Measurements from ENCODE around the gene CBLL2.
"Not testable (repeated sequence)": the region's sequence is repeated elsewhere in the genome, so short reads cannot be mapped to it uniquely, and the experiment has no call there.

CBLL2 gene, protein sequence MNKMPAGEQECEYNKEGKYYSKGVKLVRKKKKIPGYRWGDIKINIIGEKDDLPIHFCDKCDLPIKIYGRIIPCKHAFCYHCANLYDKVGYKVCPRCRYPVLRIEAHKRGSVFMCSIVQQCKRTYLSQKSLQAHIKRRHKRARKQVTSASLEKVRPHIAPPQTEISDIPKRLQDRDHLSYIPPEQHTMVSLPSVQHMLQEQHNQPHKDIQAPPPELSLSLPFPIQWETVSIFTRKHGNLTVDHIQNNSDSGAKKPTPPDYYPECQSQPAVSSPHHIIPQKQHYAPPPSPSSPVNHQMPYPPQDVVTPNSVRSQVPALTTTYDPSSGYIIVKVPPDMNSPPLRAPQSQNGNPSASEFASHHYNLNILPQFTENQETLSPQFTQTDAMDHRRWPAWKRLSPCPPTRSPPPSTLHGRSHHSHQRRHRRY

DNA sequence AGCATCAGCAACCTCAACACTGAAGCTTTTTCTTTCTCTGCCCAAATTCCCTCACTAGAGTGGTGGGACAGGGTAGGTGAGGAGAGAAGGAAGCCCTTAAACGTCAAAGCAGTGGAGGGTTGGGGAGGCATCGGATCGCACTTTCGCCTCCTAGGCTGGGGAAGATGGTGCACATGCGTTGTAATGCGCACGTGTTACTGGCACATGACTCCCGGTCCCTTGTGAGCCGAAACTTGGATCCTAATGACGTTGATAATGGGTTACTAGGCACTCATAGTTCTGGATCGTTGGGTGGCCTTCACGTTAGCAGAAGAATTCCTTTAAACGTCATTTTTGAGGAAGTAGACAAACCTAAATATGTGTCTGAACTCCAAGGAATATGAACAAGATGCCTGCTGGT is at the start of gene CBLL2:
TSS of gene CBLL2 (plus strand) at position 301 of the 400 bp plus-strand sequence. CDS start at position 380, 79 bp downstream.
- no peak for DNase-seq

DNA sequence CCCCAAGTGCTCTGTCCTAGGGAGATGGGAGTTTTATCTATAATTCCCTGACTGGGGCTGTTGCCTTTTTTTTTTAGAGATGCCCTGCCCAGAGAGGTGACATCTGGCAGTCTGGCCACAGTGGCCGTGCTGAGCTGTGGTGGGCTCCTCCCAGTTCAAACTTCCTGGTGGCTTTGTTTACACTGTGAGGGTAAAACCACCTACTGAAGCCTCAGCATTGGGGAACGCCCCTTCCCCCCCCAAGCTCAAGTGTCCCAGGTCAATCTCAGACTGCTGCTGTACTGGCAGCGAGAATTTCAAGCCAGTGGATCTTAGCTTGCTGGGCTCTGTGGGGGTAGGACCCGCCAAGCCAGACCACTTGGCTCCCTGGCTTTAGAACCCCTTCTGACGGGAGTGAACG is 38.3 kb upstream of the CBLL2 start:
- no peak for DNase-seq

- DNase-seq = no peak
These were observed 35.2 kb upstream of the CBLL2 start for GRCh38 chrX:22237479-22237878.

DNA sequence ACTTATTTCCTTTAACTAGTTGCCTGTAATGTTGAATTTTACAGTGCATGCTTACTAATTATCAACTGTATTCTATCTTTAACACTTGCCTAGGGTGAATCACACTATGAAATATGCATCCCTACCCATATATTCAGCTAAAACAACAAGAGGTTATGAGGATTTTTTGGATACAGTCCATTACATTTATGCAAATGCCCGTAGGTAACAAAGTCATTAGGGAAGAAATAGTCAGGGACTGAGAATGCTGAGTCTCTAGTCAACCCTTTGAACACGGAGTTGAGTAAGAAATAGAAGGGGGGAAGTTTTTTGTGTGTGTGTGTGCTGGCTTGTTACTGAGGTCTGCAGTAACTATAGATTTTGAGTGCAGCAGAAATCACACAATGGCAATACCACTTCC is 26.1 kb upstream of the CBLL2 start:
- no peak for DNase-seq

DNA sequence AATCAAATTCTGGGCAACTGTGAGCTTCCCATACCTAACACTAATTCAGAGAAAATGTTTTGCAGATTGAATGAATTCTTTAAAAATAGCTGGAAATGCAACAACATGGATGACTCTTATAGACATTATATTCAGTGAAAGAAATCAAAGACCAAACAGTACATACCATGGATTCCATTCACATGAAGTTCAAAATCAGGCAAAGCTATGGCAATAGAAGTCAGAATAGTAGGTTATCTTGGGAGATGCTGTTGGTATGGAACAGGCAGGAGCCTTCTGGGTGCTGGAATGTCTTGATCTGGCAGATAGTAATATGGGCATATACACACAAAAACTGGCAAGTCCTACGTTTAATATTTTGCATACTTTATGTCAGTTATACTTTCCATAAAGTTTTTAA is 25.5 kb upstream of the CBLL2 start:
- no peak for DNase-seq

DNA sequence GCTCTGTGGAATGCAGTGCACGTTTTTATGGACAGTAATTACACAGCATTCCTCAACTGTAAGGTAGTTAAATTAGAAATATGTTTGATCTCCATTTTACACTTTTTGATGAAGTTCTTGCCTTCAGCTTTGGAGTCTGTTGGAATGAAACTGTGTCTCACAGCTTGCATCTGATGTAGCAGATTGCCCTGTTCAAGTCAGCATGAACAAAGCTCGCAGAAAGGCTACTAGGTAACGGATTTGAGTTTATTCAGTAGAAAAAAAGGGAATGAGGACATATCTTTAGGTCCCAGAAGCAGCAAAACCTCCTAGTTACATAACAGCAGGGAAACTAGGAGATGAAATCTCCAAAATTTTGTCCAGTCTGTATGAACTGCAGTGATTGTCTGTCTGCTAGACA is 24.3 kb upstream of the CBLL2 start:
- no peak for DNase-seq

DNA sequence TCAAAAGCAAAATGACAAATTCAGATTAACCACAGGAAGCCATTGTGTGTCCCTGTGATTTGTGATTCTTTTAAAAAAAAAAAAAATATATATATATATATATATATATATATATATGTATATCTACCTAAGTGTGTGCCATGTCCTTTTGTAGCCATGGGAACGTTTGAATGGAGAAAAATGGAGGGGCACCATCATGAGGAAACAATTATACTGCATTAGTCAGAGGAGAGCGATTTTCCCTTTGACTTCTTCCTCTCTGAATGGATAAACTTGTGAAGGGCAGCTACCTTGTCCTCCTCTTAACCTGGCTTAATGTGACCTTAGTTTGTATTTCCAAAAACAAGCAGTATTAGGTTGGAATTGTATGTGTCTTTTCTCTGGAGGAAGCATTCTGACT is 23.3 kb upstream of the CBLL2 start:
- no peak for DNase-seq

GRCh38 chrX:22268706-22269105 is 4.0 kb upstream of the CBLL2 start:
- DNase-seq = no peak

GRCh38 chrX:22273714-22274317 is 1.1 kb downstream of the CBLL2 start:
- DNase-seq = no peak

GRCh38 chrX:22276781-22277180 is 4.1 kb downstream of the CBLL2 start:
- DNase-seq = no peak

- no peak for DNase-seq
These were observed 5.7 kb downstream of the CBLL2 start for GRCh38 chrX:22278375-22278774.

- not testable (repeated sequence) for DNase-seq
These were observed 16.5 kb downstream of the CBLL2 start for GRCh38 chrX:22289209-22289608.

GRCh38 chrX:22296871-22297270 is 24.2 kb downstream of the CBLL2 start:
- DNase-seq = no peak

DNA sequence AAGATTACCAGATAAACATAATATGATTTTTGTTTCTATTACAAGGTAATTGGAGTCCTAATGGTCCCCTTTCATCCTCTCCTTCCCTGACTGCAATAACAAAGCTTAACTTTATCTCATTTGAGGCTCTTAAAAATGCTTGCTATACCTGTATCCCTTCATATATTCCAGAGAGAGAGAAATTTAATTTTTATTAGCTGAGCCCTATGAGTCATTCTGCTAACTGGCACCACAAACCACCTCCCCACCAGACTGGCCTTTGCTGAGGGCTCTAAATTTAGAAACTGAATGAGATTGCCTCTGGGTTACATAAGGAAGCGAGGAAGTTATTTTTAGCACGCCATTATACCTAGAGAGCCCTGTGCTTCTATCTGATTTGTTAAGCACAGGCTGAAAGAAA is 27.4 kb downstream of the CBLL2 start:
- no peak for DNase-seq

DNA sequence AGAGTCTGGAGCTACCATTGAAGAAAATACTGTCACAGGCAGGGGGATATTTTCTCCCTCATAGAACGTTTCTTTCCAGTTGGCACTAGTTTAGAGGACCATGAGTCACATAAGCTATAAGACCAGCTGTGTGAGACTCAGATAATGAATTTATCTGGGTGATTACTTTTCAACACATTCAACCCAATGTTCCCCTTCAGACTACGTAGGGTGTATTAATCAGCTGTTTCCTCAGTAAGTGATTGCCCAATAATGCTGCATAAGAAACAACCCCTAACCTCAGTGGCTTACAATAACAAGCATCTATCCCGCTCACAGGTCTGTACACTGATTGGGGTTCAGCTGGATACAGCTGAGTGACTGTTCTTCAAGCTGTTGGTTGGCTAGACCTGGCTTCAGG is 38.1 kb downstream of the CBLL2 start:
- DNase-seq = no peak

- no peak for DNase-seq
These were observed 41.1 kb downstream of the CBLL2 start for GRCh38 chrX:22313766-22314165.

DNA sequence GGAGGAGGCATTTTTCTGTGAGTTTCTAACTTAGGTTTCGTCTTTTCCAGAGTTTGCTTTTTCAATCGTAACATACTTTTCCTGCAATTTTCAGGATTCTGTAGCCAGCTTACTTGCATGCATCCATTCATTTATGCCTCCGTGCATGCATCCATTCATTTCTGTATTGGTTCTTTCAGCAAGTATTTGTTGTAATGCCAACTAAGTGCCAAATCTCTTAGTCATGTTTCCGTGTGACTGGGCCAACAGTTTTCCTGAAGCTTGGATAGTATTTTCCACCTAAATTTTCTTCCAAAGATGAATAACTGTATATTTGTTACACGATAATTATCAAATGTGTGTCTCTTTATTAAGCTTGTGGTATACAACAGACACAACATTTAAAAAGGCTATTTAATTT is 41.5 kb downstream of the CBLL2 start:
- DNase-seq = no peak

DNA sequence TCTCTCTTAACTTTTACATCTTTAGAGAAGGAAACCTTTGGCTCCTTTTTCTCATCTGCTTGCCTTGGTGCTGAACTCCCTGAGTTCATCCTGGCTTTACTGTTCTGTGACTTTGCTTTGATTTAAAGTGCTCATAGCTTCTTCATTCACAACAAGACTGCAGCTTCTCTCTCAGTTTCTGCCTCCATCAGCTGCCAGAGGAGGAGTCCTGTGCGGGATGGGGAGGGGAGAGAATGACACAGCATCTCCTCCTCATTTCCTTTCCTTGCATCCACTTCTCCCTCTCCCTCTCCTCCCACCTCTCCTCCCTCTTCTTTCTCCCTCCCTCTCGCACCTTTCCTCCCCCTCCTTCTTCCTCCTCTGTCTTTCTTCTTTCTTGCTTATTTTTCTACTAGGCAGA is 42.0 kb downstream of the CBLL2 start:
- DNase-seq = no peak

DNA sequence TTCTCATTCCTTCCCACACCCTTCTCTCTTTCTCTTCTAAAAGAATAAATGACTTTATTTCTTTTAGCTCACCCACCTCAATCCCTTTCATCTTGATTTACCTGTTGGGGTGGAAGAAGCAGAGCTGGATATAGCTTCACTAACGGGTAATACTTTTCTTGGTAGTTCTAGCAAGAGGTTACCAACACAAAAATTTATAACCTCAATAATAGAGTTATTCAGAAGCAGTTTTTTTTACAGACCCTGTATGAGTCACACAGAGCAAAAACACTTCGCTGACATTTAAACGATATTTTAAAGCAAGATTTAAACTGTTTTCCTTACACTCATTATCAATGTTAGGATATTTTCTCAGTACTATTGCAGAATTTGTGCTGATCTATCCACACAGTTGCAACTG is 42.4 kb downstream of the CBLL2 start:
- no peak for DNase-seq

- no peak for DNase-seq
These were observed 47.6 kb downstream of the CBLL2 start for GRCh38 chrX:22320236-22320873.

- DNase-seq = no peak
These were observed 50.8 kb downstream of the CBLL2 start for GRCh38 chrX:22323541-22323940.

Measured in activated naive CD4-positive, alpha-beta T cell treated with Interleukin-2 at 50 U/mL for 16 hours (primary cell).